Lung (tissue), 12 donors: ENCODE data around the gene ULK4. TPM values are rescaled to one million over a fixed set of nuclear protein-coding genes. Genes with fewer than 3 reads are reported as not detected.

ENCODE experiments used
- ATAC-seq: fragments of 200-7000 bp; cut with Tn5 transposase; one replicate; pipeline ENCODE4 v1.9.1; 2020; ENCODE audit warnings: moderate number of reproducible peaks; ENCODE audit not compliant: insufficient read depth, low FRiP score
- DNase-seq, 3 donors: peaks; one replicate each; pipeline ENCODE4 v3.0.0-alpha.2; 2013 to 2017
- H3K27ac ChIP-seq, 2 donors: one replicate each; pipeline ENCODE4 v1.5.1; 2013; ENCODE audit warnings: mild to moderate bottlenecking in 2 of 2, moderate library complexity in 2 of 2, control low read depth in 1 of 2, inconsistent platforms in 1 of 2, low read depth in 1 of 2, low read length in 1 of 2
- H3K27me3 ChIP-seq, 3 donors: one replicate each; pipeline ENCODE4 v1.5.1; 2013; ENCODE audit warnings: low read length in 2 of 3; ENCODE audit not compliant: control insufficient read depth in 3 of 3, insufficient read depth in 3 of 3
- H3K36me3 ChIP-seq, 4 donors: one replicate each; pipeline ENCODE4 v1.5.1; 2013; ENCODE audit warnings: low read length in 4 of 4, mild to moderate bottlenecking in 1 of 4, moderate library complexity in 1 of 4; ENCODE audit not compliant: control insufficient read depth in 4 of 4, insufficient read depth in 4 of 4
- H3K4me1 ChIP-seq, 5 donors: one replicate each; pipeline ENCODE4 v1.5.1; 2013; ENCODE audit warnings: low read length in 5 of 5, mild to moderate bottlenecking in 2 of 5, moderate library complexity in 1 of 5; ENCODE audit not compliant: control insufficient read depth in 5 of 5, insufficient read depth in 5 of 5
- H3K4me3 ChIP-seq: one replicate; pipeline ENCODE4 v1.5.1; 2013; ENCODE audit warnings: mild to moderate bottlenecking, control low read depth, moderate library complexity
- H3K9ac ChIP-seq, 2 donors: one replicate each; pipeline ENCODE4 v1.5.1; 2013; ENCODE audit warnings: low read length in 2 of 2, control low read depth in 1 of 2; ENCODE audit not compliant: insufficient read depth in 1 of 2
- H3K9me3 ChIP-seq, 4 donors: one replicate each; pipeline ENCODE4 v1.5.1; 2013; ENCODE audit warnings: low read length in 3 of 4, mild to moderate bottlenecking in 1 of 4, moderate library complexity in 1 of 4; ENCODE audit not compliant: control insufficient read depth in 4 of 4, insufficient read depth in 3 of 4
- WGBS, 2 donors: extraction: QIAGEN DNeasy Blood & Tissue Kit; methylation state at CpG; one replicate each; pipeline ENCODE4 v1.1.7; 2013; 5-methylcytosine and 5-hydroxymethylcytosine counted together
- polyA plus RNA-seq, 2 donors: library from polyadenylated mRNA; stranded (reverse); fragments of 200-250 nt; gene quantifications; one replicate each; pipeline ENCODE4 v1.2.1, GENCODE V29; 2013
- total RNA-seq, 2 donors: library from RNA; depleted of rRNA in 1 of 2; stranded (reverse); fragments of >200 nt in 1 of 2; gene quantifications; one replicate each; pipeline ENCODE4 v1.2.1, GENCODE V29; 2014 to 2021
- TF ChIP-seq, protein P1 (sequence below): IDR thresholded peaks from 2 replicates; pipeline ENCODE4 v1.5.1; 2012; ENCODE audit warnings: mild to moderate bottlenecking; ENCODE audit errors: control extremely low read depth, extremely low read depth
- donor health status: control.
- donor health status: control.
- donor health status: Bipolar disorder and iron deficiency.
- donor health status: healthy.
- donor health status: DM: yes; HTN: yes; CAD: no.

Gene ULK4
- total and polyA plus RNA-seq, 4 donors = 2.8 to 56.0 (median 12.6) TPM

DNA sequence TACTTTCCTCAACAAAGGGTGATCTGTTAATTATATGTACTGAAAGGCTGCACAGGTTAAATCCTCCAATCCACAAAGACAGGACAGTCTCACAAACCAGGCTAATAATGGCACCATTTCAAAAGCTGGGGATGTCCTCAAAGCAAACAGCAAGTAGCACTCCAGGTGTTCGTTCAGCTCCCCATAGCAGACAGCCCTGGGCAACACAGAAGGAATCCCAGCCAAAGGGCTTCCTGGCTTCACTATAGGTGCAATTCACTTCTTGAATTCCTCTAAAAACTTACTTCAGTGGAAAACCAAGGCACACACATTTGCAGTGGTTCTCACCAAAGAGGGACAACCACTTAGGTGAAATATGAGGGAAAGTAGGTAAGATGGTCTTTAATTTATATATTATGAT is 595.9 kb downstream of the ULK4 start:
- no peak overlapping the region for H3K4me3 ChIP-seq
- TF ChIP-seq, protein P1, sequence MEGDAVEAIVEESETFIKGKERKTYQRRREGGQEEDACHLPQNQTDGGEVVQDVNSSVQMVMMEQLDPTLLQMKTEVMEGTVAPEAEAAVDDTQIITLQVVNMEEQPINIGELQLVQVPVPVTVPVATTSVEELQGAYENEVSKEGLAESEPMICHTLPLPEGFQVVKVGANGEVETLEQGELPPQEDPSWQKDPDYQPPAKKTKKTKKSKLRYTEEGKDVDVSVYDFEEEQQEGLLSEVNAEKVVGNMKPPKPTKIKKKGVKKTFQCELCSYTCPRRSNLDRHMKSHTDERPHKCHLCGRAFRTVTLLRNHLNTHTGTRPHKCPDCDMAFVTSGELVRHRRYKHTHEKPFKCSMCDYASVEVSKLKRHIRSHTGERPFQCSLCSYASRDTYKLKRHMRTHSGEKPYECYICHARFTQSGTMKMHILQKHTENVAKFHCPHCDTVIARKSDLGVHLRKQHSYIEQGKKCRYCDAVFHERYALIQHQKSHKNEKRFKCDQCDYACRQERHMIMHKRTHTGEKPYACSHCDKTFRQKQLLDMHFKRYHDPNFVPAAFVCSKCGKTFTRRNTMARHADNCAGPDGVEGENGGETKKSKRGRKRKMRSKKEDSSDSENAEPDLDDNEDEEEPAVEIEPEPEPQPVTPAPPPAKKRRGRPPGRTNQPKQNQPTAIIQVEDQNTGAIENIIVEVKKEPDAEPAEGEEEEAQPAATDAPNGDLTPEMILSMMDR = no peak
- H3K27ac ChIP-seq = no peak overlapping the region
- WGBS, 2 donors = 92 to 97% methylated on average over 1 of the region's 1 CpG
- DNase-seq (no peak), ATAC-seq (no peak)
- H3K9me3 ChIP-seq = no peaks in the 10 kb centered on the region
- no peak overlapping the region for H3K9ac ChIP-seq
- no peaks in the 10 kb centered on the region for H3K27me3 ChIP-seq
- no peaks in the 10 kb centered on the region for H3K36me3 ChIP-seq
- H3K4me1 ChIP-seq = peaks cover 0 to under 1% (median 0%) of the 10 kb centered on the region in 5 donors

GRCh38 chr3:41364736-41365135 is 597.2 kb downstream of the ULK4 start:
- Histone ChIP-seq H3K4me3 (no peak overlapping the region), H3K27me3 (no peaks in the 10 kb centered on the region), H3K9ac (no peak overlapping the region), H3K9me3 (no peaks in the 10 kb centered on the region), H3K27ac (no peak overlapping the region), H3K4me1 (peaks cover 0 to 2% (median 0%) of the 10 kb centered on the region in 5 donors), H3K36me3 (no peaks in the 10 kb centered on the region)
- WGBS, 2 donors = 80 to 90% methylated on average over 2 of the region's 2 CpGs
- ATAC-seq (no peak), DNase-seq (no peak)
- TF ChIP-seq, protein P1 = no peak

- no peak for ATAC-seq
- 89 to 91% methylated on average over 4 of the region's 4 CpGs for whole genome bisulfite sequencing, 2 donors
Measured at GRCh38 chr3:41363830-41364523, 597.9 kb downstream of the ULK4 start.

More at GRCh38 chr3:41363830-41364523, 597.9 kb downstream of the ULK4 start:
- Histone ChIP-seq H3K4me3 (no peak overlapping the region), H3K9me3 (no peaks in the 10 kb centered on the region), H3K9ac (no peak overlapping the region), H3K27me3 (no peaks in the 10 kb centered on the region), H3K36me3 (no peaks in the 10 kb centered on the region), H3K27ac (no peak overlapping the region), H3K4me1 (peaks cover 0 to 2% (median 0%) of the 10 kb centered on the region in 5 donors)
- TF ChIP-seq, protein P1 = no peak
- DNase-seq = peak in 2 of 3 donors; percentile 4 to 19
